Hepatic stellate cell (primary cell): Measurements from ENCODE around the gene RECQL.
"Not testable (repeated sequence)": the region's sequence is repeated elsewhere in the genome, so short reads cannot be mapped to it uniquely, and the experiment has no call there.

Experiments used
- DNase-seq: peaks from one replicate; pipeline ENCODE4 v3.0.0; 2011; ENCODE audit warnings: low spot score

Gene RECQL

DNA sequence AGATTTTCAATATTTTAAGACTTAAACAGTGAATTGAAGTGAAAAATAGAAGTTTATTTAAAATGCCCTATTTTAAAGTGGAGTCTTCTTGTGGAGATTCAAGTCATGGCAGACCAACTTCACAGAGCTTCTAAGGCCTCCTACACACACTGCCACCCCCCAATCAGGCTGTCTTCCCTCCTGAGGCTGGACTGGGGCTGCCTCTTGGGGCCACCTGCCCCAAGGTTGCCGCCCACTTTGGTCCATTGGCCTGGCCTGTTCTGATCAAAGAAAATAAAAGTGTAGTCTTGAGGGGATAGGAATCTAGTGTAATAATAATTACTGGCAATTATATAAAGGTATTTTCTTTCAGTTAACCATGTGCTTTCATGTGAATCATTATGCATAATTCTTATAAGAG, 1.4 kb upstream of the RECQL start:
- no peak for DNase-seq

DNA sequence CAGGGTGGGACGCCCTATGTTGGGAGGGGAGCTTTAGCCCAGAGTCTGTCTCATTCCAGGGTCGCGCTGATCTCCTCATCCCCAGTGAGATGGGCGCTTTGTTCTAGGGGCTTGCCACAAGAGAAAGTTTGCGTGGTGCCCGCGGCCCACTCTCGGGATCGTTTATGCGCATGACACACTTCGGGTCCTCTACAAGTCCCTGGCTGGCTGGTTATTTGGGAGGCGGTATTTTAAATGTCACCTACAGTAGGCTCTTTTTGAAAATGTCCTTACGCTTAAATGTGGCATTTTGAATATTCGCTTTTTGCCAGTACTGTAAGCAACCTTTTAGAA, 695 bp upstream of the RECQL start:
- DNase-seq, result peak; percentile 29

GRCh38 chr12:21500786-21501257, 613 bp downstream of the RECQL start:
- peak; percentile 2 for DNase-seq

DNA sequence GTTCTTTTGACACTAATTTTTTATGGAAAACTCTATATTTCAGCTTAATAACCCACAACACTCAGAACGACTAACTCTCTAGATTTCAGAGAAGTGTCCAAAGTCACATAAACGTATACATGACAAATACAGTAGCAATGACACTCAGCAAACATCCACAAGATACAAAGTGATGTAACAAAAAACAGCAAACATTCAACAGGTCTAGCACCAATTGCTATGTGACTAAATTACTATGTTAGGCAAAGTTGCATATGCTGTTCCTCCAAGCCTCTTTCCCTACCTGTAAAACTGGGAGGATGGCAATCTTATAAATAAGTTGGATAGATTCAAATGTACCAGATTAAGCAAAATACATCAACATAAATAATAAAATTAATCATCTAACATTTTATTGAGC, 1.7 kb downstream of the RECQL start:
- DNase-seq, result no peak

- DNase-seq, result no peak
Observed at GRCh38 chr12:21485998-21486397, 15.4 kb downstream of the RECQL start.

GRCh38 chr12:21483531-21483930, 17.9 kb downstream of the RECQL start:
- DNase-seq, result no peak

DNA sequence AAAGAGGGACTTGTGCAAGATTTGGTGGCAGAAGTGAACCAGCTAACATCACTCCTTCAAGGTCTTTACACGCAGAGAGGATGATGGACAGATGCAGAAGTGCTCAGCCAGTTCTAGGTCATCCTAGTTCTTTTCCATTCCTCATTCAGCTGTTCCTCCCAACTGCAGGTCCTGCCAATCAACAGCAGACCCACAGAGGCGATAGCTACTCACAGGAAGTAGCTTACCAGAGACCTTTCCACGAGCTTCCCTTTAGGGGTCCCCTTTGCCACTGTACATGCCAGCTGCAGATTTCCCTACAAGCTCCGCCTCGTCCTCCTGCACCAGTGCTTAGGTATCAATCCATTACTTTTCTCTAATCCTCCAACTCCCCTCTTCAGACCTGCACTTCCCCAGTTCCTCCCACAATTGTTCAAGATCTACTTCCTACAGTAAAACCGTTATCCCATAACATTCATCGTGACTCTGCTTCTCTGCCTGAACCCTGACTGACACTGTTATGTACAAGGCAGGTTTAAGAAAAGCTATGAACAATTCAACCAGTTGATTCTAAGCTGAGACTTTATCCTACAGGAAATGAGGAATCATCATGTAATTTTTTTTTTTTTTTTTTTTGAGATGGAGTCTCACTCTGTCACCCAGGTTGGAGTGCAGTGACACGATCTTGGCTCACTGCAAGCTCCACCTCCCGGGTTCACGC, 22.5 kb downstream of the RECQL start:
- no peak for DNase-seq

DNA sequence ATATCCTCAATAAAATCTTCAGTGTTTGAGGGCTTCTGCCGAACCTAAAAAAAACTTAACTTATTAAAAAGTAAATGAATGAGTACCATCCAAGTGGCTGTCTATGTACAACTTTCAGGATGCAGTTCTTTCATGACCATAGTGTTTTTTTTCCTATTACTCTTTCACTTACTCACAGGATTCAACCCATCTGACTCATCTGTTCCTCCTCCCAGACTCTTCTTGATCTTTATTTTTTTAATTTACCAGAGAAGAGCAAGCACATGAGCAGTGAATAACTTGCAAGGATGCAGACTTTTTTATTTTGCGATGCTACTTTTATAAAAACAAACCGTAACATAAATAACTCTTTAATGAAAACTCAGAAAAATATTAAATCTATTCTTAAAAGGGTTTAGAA, 24.5 kb downstream of the RECQL start:
- peak; percentile 30 for DNase-seq

DNA sequence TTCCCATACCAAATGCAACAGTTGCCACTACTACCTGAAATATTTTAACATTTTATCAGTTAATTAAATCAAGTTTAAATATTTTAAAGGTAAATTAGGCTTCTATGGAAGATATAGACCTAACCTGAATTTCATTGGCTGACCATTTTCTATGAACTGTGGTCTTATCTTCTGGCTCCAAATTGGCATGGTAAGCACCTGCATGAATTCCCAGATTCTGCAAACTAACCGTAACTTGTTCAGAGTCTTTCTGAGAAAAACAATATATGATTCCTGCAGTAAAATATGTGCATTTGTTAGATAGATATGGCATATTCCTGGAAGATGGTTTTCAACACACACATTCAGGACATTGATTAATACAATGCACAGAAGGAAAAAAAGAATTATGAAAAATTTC, 25.9 kb downstream of the RECQL start:
- no peak for DNase-seq

GRCh38 chr12:21472197-21472823, 29.1 kb downstream of the RECQL start:
- DNase-seq, result no peak

- DNase-seq, result no peak
Observed at GRCh38 chr12:21471294-21471693, 30.1 kb downstream of the RECQL start.

GRCh38 chr12:21467334-21467733, 34.1 kb downstream of the RECQL start:
- not testable (repeated sequence) for DNase-seq

DNA sequence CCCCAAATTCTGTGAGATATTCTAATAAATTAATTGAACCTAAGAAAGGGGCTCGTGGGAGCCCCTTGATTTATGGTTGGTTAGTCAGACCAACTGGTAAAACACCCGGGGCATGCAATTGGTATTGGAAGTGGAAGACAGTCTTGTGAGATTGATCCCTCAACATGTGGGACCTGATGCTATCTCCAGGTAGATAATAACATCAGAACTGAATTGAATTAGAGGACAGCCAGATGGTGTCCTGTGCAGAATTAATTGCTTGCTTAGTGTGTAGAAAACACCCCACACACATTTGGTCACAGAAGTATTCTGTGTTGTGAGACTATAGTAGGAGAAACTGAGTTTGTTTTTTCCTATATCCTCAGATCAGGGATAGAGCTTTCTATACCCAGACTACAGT, 42.0 kb downstream of the RECQL start:
- DNase-seq, result no peak

- no peak for DNase-seq
Observed at GRCh38 chr12:21456291-21456780, 45.1 kb downstream of the RECQL start.

GRCh38 chr12:21453312-21453852, 48.1 kb downstream of the RECQL start:
- no peak for DNase-seq

DNA sequence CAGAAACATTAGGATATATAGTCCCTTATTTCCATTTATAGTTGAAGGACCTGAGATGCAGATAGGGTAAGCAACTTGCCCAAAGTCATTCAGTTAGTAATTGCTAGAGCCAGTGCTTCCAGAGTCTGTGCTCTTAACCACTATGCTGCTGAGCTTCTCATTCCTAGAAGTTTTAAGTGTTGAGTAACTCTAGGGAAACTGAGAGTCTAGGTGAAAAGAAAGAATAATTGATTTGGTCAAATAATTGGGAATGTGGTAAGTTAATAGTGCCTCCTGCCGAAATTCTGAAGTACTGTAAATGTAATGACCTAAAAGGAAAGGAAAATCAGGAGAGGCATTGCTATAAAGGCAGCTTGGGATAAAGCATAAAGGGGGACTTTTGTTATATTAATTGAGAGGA, 49.9 kb downstream of the RECQL start:
- DNase-seq, result peak; percentile 26

DNA sequence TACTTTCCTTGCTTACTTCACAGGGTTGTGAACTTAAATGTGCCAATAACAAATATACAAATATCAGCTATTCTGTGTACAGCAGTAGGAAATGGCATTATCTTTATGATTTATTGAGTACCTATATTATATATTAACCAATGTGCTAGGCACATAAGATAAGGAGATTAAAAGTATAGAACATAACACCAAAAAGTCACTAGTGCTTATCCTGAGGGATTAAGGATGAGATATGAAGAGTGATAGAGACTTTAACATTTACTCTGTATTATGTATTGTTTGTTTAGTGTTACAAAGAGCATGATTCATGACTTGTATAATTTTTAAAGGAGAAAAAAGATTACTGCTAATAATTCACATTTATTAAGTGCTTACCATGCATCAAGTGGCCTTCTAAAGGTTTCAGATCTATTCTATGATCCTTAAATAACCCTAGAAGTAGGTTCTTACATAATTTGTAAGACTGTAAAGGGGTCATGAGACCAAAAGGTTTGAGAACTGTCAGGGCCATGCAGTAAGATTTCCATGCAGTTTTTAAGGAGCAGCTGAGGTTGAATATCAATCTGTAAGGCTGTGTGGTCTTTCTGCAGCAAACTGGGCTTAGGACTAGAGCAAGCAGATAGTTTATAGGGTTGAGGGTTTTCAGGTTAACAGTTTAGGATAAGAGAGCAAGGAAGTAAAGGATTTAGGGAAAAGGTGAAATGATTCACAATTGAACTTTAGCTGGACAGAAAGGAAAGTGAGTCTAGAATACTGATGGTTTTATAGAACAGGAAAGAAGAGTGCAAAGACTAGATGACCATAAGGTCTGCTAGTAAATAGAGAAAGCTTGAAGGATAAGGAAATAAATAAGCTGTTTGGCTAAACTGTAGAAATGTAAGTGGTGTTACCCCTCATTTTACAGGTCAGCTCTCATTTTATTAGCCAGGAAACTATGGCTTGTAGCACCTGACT, 57.0 kb downstream of the RECQL start:
- no peak for DNase-seq

DNA sequence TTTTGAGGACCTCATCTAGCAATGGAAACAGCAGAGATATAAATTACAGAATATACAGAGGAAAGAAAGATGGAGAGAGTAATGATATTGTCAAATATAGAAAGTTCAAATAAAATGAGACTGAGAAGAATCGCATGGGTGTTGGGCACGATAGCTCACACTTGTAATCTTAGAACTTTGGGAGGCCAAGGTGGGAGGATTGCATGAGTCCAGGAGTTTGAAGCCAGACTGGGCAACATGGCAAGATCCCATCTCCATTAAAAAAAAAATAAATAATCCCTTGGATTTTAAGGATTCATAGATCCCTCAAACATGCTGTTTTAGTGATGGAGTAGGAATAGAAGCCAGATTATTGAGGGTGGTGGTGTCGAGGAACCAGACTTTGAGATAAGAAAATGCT, 62.1 kb downstream of the RECQL start:
- DNase-seq, result no peak

GRCh38 chr12:21438643-21439042, 62.8 kb downstream of the RECQL start:
- DNase-seq, result no peak

DNA sequence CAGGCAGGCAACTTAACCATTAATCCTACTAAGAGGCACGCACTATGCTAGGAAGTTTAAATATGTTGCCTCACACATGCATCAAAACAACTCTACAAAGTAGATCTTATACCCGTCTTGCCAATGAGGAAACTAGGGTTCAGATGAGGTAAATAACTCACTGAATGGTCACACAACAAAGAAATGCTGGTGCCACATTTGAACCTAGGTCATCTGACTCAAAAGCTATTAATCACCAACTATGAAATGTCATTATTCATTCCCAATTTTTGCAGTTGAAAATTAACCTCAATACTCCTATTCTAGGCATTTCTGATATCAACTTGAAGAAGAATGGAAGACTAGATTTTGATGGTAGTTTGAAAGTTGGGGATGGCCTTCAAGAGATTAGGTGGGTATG, 66.7 kb downstream of the RECQL start:
- no peak for DNase-seq

DNA sequence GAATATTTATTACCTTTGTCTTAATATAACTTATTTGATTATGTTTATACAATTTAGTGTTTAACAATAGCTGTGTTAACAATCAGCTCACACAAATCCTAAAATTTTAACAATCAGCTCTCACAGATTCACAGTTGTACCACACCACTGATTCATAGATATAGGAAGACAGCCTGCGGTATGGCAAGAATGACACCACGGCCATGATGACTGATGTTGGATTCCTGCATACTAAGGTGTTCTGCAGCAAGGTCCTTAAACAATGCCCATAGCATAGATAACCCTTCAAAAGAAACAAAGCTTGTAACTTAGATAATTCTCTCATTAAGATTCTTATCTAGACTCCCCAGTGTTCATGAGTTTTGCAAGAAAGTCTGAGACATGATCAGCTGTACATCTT, 67.9 kb downstream of the RECQL start:
- DNase-seq, result no peak

GRCh38 chr12:21429994-21430393, 71.4 kb downstream of the RECQL start:
- DNase-seq, result no peak
